NCI-H526 (cell line): Measurements from ENCODE around the gene KIF6.
"Not testable (repeated sequence)": the region's sequence is repeated elsewhere in the genome, so short reads cannot be mapped to it uniquely, and the experiment has no call there.

Source experiments
- DNase-seq, 2 experiments: peaks; one replicate each; lab custom pipeline; 2025; lab: John Stamatoyannopoulos, UW

Gene KIF6

GRCh38 chr6:39714802-39715201 lies 10.4 kb downstream of the KIF6 start:
- no peak for DNase-seq

- no peak for DNase-seq
These were observed 17.1 kb downstream of the KIF6 start for GRCh38 chr6:39707962-39708683.

GRCh38 chr6:39706819-39707335 lies 18.3 kb downstream of the KIF6 start:
- no peak for DNase-seq

GRCh38 chr6:39702265-39702664 lies 22.9 kb downstream of the KIF6 start:
- no peak for DNase-seq

GRCh38 chr6:39700362-39700761 lies 24.8 kb downstream of the KIF6 start:
- no peak for DNase-seq

GRCh38 chr6:39698789-39699188 lies 26.4 kb downstream of the KIF6 start:
- no peak for DNase-seq

GRCh38 chr6:39696986-39697788 lies 28.0 kb downstream of the KIF6 start:
- DNase-seq: no peak

GRCh38 chr6:39695447-39695846 lies 29.8 kb downstream of the KIF6 start:
- DNase-seq: no peak

- DNase-seq: no peak
These were observed 32.0 kb downstream of the KIF6 start for GRCh38 chr6:39693206-39693605.

- DNase-seq: no peak
These were observed 36.7 kb downstream of the KIF6 start for GRCh38 chr6:39688494-39688893.

- DNase-seq: no peak
These were observed 38.2 kb downstream of the KIF6 start for GRCh38 chr6:39686976-39687375.

- DNase-seq: no peak
These were observed 39.3 kb downstream of the KIF6 start for GRCh38 chr6:39685938-39686337.

GRCh38 chr6:39685489-39685826 lies 39.8 kb downstream of the KIF6 start:
- DNase-seq: no peak

- DNase-seq: no peak
These were observed 40.3 kb downstream of the KIF6 start for GRCh38 chr6:39684790-39685488.

GRCh38 chr6:39681674-39682121 lies 43.5 kb downstream of the KIF6 start:
- DNase-seq: no peak

- DNase-seq: no peak
These were observed 46.3 kb downstream of the KIF6 start for GRCh38 chr6:39678914-39679313.

- not testable (repeated sequence) for DNase-seq
These were observed 47.9 kb downstream of the KIF6 start for GRCh38 chr6:39677318-39677717.

GRCh38 chr6:39670519-39670918 lies 54.7 kb downstream of the KIF6 start:
- no peak for DNase-seq

- no peak for DNase-seq
These were observed 55.2 kb downstream of the KIF6 start for GRCh38 chr6:39669973-39670342.

- no peak for DNase-seq
These were observed 55.8 kb downstream of the KIF6 start for GRCh38 chr6:39669207-39669972.

GRCh38 chr6:39666706-39667489 lies 58.3 kb downstream of the KIF6 start:
- peak; percentile 37 to 53 for DNase-seq
